Stimulated activated effector memory CD8-positive, alpha-beta T cell treated with anti-CD3 and anti-CD28 coated beads, Interleukin-12 subunit alpha, Interleukin-12 subunit beta, amount 100 ng/mL, for 72 hours (primary cell): Measurements from ENCODE around the gene FARP2.
A peak's percentile ranks its signal among the peaks of the same experiment; 100 is the strongest.
"Not testable (repeated sequence)": the region's sequence is repeated elsewhere in the genome, so short reads cannot be mapped to it uniquely, and the experiment has no call there.

Source experiments
- ATAC-seq: fragments of 150-1000 bp; cut with Tn5 transposase; 2 replicates; pipeline ENCODE4 v1.10.0; 2021
- DNase-seq, 2 donors: peaks; one replicate each; pipeline ENCODE4 v3.0.0; 2021 to 2022; ENCODE audit warnings: low spot score in 2 of 2
- H3K27ac Mint-ChIP-seq: one replicate; pipeline ENCODE4 v1.8.0; 2022; ENCODE audit warnings: mild to moderate bottlenecking, mixed read lengths
- H3K36me3 Mint-ChIP-seq: one replicate; pipeline ENCODE4 v1.8.0; 2022; ENCODE audit warnings: mild to moderate bottlenecking, mixed read lengths
- H3K4me1 Mint-ChIP-seq: one replicate; pipeline ENCODE4 v1.8.0; 2022; ENCODE audit warnings: mixed read lengths
- H3K4me3 Mint-ChIP-seq: one replicate; pipeline ENCODE4 v1.8.0; 2022; ENCODE audit warnings: mild to moderate bottlenecking, mixed read lengths
- H3K9me3 Mint-ChIP-seq: one replicate; pipeline ENCODE4 v1.8.0; 2022; ENCODE audit warnings: mixed read lengths

FARP2 gene

DNA sequence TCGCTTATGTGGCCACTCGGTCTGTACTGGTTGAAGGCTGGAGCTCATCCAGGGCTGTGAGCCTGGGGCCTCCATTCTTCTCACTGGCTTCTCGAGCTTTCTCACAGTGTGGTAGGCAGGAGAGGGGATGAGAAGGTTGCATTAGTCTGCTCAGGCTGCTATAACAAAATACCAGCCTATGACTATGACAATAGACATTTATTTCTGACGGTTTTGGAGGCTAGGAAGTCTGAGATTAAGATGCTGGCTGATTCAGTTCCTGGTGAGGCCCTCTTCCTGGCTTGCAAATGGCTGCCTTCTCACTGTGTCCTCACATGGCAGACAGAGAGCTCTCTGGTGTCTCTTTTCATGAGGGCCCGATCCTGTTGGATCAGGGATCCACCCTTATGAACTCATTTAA lies 158.5 kb downstream of the FARP2 start:
- Mint-ChIP-seq H3K4me1 (peaks cover 19% of the 10 kb centered on the region), H3K4me3 (no peak overlapping the region), H3K9me3 (peaks cover 6% of the 10 kb centered on the region), H3K36me3 (peaks cover 3% of the 10 kb centered on the region), H3K27ac (no peak overlapping the region)
- ATAC-seq (no peak), DNase-seq (no peak)

GRCh38 chr2:241514986-241515737 lies 159.1 kb downstream of the FARP2 start:
- Mint-ChIP-seq H3K4me3 (no peak overlapping the region), H3K27ac (no peak overlapping the region)
- no peak for ATAC-seq

DNA sequence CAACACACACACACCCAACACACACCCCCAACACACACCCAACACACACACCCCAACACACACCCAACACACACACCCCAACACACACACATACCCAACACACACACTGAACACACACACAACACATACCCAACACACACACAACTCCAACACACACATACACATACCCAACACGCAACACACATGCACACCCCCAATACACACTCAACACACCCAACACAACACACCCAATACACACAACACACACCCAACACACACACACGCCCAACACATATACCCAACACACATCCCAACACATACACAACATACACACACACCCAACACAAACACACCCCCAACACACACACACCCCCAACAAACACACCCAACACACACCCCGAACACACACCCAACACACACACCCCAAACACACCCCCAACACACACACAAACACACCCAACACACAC lies 160.5 kb downstream of the FARP2 start:
- Mint-ChIP-seq H3K36me3 (no peaks in the 10 kb centered on the region), H3K9me3 (peaks cover 6% of the 10 kb centered on the region), H3K4me3 (no peak overlapping the region), H3K4me1 (peaks cover 16% of the 10 kb centered on the region), H3K27ac (no peak overlapping the region)
- DNase-seq (no peak), ATAC-seq (no peak)

More at GRCh38 chr2:241514986-241515737, 159.1 kb downstream of the FARP2 start:
- Mint-ChIP-seq H3K9me3 (peaks cover 6% of the 10 kb centered on the region), H3K4me1 (peaks cover 16% of the 10 kb centered on the region), H3K36me3 (no peaks in the 10 kb centered on the region)
- DNase-seq = no peak

DNA sequence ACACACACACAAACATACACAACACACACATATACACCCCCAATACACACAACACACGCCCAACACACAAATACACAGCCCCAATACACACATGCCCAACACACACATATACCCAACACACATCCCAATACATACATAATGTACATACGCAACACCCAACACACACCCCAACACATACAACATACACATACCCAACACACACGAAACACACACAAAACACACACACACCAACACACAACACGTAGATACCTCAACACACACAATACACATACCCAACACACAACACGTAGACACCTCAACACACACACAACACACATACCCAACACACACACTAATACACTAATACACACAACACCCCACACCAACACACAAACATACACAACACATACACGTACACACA lies 161.2 kb downstream of the FARP2 start:
- no peak for DNase-seq

GRCh38 chr2:241519669-241520068 lies 163.6 kb downstream of the FARP2 start:
- H3K27ac Mint-ChIP-seq = no peak overlapping the region
- ATAC-seq (no peak), DNase-seq (no peak)
- peaks cover 16% of the 10 kb centered on the region for H3K4me1 Mint-ChIP-seq
- no peak overlapping the region for H3K4me3 Mint-ChIP-seq
- no peaks in the 10 kb centered on the region for H3K36me3 Mint-ChIP-seq
- peaks cover 6% of the 10 kb centered on the region for H3K9me3 Mint-ChIP-seq

More for the DNA sequence above, 161.2 kb downstream of the FARP2 start:
- Mint-ChIP-seq H3K9me3 (peaks cover 6% of the 10 kb centered on the region), H3K4me1 (peaks cover 16% of the 10 kb centered on the region), H3K27ac (no peak overlapping the region), H3K36me3 (no peaks in the 10 kb centered on the region), H3K4me3 (no peak overlapping the region)
- no peak for ATAC-seq

DNA sequence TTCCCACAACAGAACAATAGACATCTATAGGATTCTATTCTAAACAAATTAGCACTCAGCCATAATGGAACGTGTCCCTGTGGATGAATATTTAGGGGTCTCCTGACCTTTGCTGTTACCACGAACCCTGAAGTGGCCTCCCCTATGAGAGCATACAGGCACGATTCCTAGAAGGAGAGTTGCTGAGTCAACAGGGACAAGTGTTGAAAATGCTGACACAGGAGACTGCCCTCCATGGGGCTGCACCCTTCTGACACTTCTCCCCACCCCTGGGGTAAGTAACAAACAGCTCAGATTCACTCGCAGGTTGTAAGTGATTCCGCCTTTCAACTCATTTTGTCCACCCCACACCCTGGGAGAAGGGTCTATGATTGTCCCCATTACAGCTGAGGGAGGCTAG lies 166.4 kb downstream of the FARP2 start:
- no peak overlapping the region for H3K27ac Mint-ChIP-seq
- ATAC-seq (no peak), DNase-seq (no peak)
- H3K36me3 Mint-ChIP-seq = no peaks in the 10 kb centered on the region
- H3K4me3 Mint-ChIP-seq = no peak overlapping the region
- H3K9me3 Mint-ChIP-seq = peaks cover 7% of the 10 kb centered on the region
- peaks cover 2% of the 10 kb centered on the region for H3K4me1 Mint-ChIP-seq

DNA sequence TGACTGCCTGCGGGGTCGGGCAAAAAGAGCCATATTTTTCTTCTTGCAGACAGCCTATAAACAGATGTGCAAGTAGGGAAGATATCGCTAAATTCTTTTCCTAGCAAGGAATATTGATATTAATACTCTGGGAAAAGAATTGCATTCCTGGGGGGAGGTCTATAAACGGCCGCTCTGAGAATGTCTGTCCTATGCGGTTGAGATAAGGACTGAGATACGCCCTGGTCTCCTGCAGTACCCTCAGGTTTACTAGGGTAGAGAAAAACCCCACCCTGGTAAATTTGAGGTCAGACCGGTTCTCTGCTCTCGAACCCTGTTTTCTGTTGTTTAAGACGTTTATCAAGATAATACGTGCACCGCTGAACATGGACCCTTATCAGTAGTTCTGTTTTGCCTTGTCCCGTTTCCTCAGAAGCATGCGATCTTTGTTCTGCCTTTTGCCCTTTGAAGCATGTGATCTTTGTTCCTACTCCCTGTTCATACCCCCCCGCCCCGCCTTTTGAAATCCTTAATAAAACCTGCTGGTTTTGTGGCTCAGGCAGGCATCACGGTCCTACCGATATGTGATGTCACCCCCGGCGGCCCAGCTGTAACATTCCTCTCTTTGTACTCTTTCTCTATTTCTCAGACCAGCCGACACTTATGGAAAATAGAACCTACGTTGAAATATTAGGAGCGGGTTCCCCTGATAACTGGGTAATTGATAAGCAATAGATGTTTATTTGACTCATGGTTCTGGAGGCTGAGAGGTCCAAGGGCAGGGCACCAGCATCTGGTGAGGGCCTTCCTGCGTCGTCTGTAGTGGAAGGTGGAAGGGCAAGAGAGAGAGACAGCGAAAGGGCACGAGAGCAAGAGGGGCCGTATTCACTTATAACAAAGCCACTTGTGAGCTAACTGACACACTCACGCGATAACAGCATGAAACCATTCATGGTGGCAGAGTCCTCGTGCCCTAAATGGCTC lies 170.0 kb downstream of the FARP2 start:
- ATAC-seq, H3K9me3 Mint-ChIP-seq, H3K36me3 Mint-ChIP-seq, H3K27ac Mint-ChIP-seq, H3K4me3 Mint-ChIP-seq, DNase-seq, H3K4me1 Mint-ChIP-seq: not testable (repeated sequence)

DNA sequence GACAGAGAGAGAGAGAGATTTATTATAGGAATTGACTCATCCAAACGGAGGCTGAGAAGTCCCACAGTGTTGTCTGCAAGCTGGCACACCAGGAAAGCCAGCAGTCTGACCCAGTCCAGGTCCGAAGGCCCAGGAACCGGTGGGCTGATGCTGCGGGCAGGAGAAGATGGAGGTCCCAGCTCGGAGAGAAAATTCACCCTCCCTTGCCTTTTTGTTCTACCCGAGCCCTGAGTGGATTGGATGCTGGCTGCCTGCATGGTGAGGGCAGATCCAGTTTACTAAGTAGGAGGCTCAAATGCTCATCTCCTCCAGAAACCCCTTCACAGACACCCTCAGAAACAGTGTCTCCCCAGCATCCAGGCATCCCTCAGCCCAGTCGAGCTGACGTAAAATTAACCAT lies 174.5 kb downstream of the FARP2 start:
- no peak overlapping the region for H3K27ac Mint-ChIP-seq
- peaks cover 6% of the 10 kb centered on the region for H3K9me3 Mint-ChIP-seq
- H3K4me1 Mint-ChIP-seq = no peaks in the 10 kb centered on the region
- no peak overlapping the region for H3K4me3 Mint-ChIP-seq
- DNase-seq (no peak), ATAC-seq (no peak)
- H3K36me3 Mint-ChIP-seq = no peaks in the 10 kb centered on the region

GRCh38 chr2:241531161-241531722 lies 175.2 kb downstream of the FARP2 start:
- no peak for DNase-seq
- Mint-ChIP-seq H3K4me3 (no peak overlapping the region), H3K9me3 (peaks cover 2% of the 10 kb centered on the region), H3K27ac (no peak overlapping the region), H3K4me1 (no peaks in the 10 kb centered on the region), H3K36me3 (no peaks in the 10 kb centered on the region)
- ATAC-seq = no peak

DNA sequence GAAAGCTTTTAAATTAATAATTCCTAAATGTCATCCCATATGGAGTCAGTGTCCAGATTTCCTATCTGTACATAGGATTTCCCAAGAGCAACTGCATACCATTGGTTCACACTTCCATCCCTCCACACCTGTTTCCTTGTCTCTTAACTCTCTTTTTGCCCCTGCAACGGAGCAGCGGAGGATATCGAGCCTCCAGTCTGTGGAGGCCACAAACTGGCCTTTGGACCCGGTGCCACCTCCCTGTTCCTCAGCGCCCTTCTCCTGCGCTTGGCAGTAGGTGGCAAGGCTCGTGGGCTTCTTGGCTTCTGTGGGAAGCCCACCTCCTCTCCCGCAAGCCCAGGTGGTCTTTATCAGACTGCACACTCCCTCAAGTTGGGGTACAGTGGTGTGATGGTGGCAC lies 176.1 kb downstream of the FARP2 start:
- Mint-ChIP-seq H3K4me3 (no peak overlapping the region), H3K36me3 (no peaks in the 10 kb centered on the region)

DNA sequence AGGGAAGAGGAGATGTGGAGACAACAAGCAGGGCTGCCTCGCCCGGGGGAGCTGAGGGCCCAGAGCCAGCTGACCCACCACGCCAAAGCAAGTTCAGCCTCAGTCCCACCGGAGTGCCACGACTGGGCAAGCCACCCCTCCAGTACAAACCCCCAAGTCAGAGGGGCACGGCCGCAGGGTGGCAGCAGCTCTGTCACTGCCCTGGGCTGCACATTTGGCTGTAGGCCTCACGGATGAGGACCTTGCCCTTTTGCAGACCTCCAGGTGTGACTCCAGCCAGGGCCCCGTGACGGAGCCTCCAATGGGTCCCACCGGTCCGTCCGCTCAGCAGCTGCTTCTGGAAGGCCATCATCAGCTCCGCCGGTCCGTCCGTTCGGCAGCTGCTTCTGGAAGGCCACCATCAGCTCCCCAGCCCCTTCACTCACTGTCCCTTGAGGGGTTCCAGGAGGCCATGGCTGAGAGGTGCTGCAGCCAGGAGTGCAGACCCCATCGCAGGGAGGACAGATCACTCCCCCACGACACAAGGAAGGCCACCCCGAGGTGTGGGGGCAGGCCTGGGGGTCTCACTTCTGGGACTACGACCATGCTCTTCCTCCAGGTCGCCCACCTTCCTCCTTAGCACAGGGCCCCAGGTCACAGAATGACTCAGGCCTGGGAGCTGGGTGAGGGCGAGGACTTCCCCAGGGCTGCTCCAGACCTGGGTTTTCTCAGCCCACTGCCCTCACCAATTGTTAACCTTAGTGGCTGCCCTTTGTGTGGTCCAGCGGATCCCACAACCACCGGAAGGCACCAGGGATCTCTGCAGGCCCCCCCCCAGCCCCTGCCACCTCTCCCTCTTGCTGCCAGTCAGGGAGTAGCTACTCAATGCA lies 176.9 kb downstream of the FARP2 start:
- no peaks in the 10 kb centered on the region for H3K9me3 Mint-ChIP-seq
- H3K27ac Mint-ChIP-seq = no peak overlapping the region
- H3K36me3 Mint-ChIP-seq = no peaks in the 10 kb centered on the region
- peak; percentile 36 for ATAC-seq
- no peaks in the 10 kb centered on the region for H3K4me1 Mint-ChIP-seq
- no peak overlapping the region for H3K4me3 Mint-ChIP-seq
- DNase-seq = no peak

More for the DNA sequence above, 176.1 kb downstream of the FARP2 start:
- Mint-ChIP-seq H3K4me1 (no peaks in the 10 kb centered on the region), H3K27ac (no peak overlapping the region), H3K9me3 (no peaks in the 10 kb centered on the region)
- ATAC-seq (no peak), DNase-seq (no peak)

DNA sequence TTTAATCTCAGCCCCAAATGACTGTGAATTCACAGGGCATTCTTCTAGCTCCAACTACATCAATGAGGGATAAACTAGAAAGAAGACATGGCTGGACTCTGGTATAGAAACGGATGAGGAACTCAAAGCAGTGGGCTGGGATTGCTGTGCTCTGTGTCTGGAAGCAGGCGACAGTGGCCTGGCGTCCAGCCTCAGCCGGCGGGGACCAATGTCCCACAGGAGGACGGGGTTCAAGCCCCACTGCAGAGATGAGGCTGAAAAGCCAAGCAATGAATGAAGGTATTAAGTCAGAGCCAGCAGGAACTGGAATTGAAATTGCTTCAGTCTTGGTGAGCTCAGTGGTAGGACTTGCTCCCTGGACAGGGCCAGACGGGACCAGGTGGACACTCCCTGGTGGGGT lies 178.2 kb downstream of the FARP2 start:
- no peaks in the 10 kb centered on the region for H3K9me3 Mint-ChIP-seq
- no peak overlapping the region for H3K4me3 Mint-ChIP-seq
- no peaks in the 10 kb centered on the region for H3K4me1 Mint-ChIP-seq
- H3K36me3 Mint-ChIP-seq = no peaks in the 10 kb centered on the region
- ATAC-seq = no peak
- no peak for DNase-seq
- H3K27ac Mint-ChIP-seq = no peak overlapping the region

GRCh38 chr2:241534701-241535375 lies 178.8 kb downstream of the FARP2 start:
- Mint-ChIP-seq H3K4me3 (no peak overlapping the region), H3K36me3 (no peaks in the 10 kb centered on the region), H3K4me1 (no peaks in the 10 kb centered on the region), H3K9me3 (no peaks in the 10 kb centered on the region), H3K27ac (no peak overlapping the region)
- no peak for ATAC-seq
- no peak for DNase-seq

GRCh38 chr2:241535871-241536655 lies 180.0 kb downstream of the FARP2 start:
- ATAC-seq (no peak), DNase-seq (no peak)
- Mint-ChIP-seq H3K4me1 (peaks cover 5% of the 10 kb centered on the region), H3K36me3 (no peaks in the 10 kb centered on the region), H3K27ac (no peak overlapping the region), H3K9me3 (no peaks in the 10 kb centered on the region), H3K4me3 (no peak overlapping the region)
